NCI-H2029 (cell line): ENCODE data around the gene IRAK1.
A peak's percentile ranks its signal among the peaks of the same experiment; 100 is the strongest.

Source experiments
- DNase-seq: peaks from one replicate; lab custom pipeline; 2025; lab: John Stamatoyannopoulos, UW

Gene IRAK1

DNA sequence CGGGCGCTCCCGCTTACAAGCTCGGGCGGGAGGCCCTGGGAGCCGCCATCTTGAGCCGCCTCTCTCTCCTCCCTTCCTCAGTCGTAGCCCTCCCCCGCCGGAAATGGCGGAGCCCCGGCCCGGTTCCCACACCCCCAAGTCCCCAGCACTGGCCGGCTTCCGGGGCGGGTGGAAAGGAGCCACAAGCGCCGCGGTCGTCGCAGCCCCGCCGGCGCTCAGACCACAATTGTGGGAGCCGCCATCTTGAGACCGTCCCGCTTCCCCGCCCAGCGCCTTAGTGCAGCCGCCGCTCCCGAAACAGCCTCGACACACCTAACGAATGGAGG lies 48.6 kb downstream of the IRAK1 start:
- DNase-seq: peak; percentile 73

GRCh38 chrX:153970357-153971123 lies 49.2 kb downstream of the IRAK1 start:
- DNase-seq: peak; percentile 51

DNA sequence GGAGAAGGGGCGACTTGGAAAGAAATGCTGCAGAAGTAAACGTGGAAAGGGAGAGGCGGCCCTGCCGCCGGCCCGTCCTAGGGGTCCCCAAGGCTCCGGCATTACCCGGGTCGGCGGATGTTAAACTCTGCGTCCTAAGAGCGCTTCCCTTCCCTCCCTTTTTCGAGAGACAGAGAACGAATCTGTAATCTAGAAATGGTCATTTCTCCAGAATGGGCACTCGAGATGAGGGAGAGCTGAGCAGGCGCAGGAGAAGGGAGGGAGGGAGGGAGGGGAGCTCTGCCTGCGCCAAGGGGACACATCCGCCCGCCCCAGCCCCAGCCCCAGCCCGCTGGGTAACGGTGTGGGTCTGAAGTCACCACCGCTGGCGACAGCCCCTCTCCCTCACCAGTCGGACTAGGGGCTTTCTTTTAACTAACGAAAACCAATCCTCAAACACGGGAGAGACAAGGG lies 49.8 kb downstream of the IRAK1 start:
- no peak for DNase-seq

- no peak for DNase-seq
Observed at GRCh38 chrX:153969125-153969903, 50.4 kb downstream of the IRAK1 start.

- no peak for DNase-seq
Observed at GRCh38 chrX:153968754-153969124, 51.0 kb downstream of the IRAK1 start.

DNA sequence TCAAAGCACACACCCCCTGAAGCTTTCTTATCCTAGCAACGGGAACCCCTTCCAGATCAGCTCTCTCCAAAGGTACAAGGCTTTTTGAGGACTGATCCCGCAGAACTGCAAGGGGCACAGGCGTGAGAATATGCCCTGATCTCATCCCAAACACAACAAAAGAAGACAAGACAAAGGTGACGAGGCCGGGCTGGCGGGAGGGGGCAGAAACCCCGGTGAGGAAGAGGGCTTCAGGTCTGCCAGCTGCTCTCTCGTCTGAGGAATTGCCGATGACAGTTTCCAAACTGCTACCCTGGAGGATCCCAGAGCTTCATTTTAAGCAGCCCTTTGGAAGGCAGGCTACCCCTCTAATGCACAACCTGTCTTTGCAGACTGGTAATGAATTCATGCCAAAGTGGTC lies 51.4 kb downstream of the IRAK1 start:
- no peak for DNase-seq

DNA sequence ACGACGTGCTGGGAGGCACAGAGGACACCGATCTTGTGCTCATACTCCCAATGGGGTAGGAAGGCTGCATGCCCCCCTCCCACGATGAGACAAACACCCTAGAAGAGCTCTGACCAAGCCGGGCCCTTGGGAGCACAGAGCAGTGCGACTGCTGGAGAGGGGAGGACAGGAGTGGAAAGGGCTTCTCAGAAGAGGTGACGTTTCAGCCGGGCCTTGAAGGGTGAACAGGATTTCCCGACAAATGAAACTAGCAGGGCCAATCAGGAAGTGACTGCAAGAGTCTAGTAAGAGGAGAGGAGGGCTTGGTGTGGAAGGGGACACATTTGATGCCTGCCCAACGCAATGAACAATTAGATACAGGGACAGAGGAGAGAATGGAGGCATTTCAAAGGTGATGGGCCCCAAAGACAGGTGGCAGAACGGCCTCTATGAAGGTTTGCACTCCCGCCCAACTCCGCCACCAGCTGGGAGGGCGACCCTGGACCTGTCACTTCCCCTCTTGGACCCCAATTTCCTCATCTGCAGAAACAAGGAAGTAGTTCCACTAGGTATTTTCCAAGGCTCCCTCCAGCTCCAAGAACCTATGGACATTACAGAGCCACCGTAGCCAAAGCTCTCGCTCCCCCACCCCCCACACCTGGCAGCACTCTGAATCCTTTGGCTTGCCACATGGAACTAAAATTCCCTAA lies 52.0 kb downstream of the IRAK1 start:
- DNase-seq: no peak

- DNase-seq: no peak
Observed at GRCh38 chrX:153966841-153967535, 52.7 kb downstream of the IRAK1 start.

- no peak for DNase-seq
Observed at GRCh38 chrX:153966283-153966688, 53.4 kb downstream of the IRAK1 start.

DNA sequence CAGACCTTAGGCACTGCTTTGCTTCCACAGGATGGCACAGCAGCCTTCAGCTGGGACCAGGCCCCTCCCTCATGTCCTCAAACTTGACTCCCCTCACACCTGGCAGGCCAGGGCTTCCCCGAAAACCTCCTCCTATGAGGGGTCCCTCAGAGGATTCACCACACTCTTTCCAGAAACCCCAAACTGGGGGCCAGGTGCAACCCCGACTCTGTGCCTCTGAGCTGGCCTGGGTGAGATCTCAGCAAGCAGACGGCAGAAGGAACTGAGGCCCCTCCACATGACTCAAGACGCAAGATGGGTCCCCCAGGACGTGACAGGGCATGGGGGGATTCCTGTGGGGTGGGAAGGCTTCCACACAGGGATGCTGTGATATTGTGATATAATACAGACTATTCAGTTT lies 54.3 kb downstream of the IRAK1 start:
- DNase-seq: no peak

DNA sequence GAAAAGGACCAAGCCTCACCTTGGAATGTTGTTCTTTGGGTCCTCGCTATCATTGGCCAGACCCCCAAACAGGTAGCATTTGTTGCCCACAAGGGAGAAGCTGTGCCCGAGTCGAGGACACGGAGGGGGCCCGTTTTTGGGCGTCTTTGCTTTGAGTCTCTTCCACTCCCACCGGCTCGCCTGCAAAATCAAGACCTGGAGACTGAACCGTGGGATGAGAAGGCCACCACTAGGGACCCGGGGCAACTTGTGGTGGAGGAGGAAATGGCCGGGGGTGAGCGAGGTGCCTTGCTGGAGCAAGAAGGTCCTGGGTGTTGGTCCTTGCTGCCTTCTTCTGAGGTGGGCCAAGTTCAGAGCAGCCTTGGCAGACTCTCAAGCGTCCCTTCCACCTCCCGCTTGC lies 55.6 kb downstream of the IRAK1 start:
- DNase-seq: no peak

DNA sequence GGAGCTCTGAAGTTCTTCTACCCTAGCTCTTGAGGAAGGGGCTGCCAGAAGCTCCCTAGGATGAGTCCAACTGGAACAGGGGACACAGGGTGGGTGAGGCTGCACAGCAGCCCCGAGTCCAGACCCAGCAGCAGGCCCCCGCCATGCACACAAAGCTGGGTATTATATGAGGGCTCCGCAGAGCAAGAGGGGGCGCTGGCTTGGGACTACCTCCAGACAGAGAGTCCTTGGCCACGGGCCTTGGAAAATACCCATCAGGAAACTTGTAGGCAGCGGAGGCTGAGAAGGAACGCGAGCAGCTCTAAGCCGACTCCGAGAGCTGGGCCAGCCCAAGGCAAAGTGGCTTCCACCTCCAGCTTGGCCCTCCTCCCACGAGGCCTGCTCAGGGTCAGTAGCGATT lies 56.2 kb downstream of the IRAK1 start:
- DNase-seq: no peak

DNA sequence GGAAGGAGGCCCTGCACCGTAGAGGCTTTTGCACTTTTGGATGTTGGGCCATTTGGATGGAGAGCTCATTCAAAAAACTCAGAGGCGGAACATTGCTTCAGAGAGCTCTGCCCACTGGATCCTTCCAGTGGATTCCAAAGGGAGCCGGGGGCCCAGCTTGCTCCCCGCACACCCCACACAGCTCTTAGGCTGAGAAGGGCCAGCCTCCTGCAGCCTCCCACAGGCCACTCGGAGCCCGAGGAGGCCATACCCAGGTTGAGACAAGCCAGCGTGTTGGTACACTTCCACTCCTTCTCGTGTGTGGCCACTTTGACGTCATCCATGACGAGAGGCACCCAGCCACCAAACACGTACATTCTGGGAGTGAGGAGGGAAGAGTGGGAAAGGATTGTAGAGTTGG lies 58.4 kb downstream of the IRAK1 start:
- DNase-seq: no peak

GRCh38 chrX:153960786-153961185 lies 58.9 kb downstream of the IRAK1 start:
- DNase-seq: no peak
